ENCODE results near the gene R3HDM2.

Gene R3HDM2

GRCh38 chr12:57467915-57468314, 37.1 kb upstream of the R3HDM2 start:
- Histone ChIP-seq H2AFZ (ENCODE audit: low read depth, low read length) (no peak overlapping the region), H3K27me3 (ENCODE audit: insufficient read depth, low read length, poor library complexity) (no peaks in the 10 kb centered on the region), H3K27ac (ENCODE audit: low read length) (no peak overlapping the region), H3K79me2 (ENCODE audit: insufficient read depth, low read length) (no peaks in the 10 kb centered on the region), H3K36me3 (ENCODE audit: insufficient read depth, low read length) (peaks cover 5% of the 10 kb centered on the region), H3K4me2 (ENCODE audit: insufficient read depth, low read length) (no peak overlapping the region), H3K4me1 (ENCODE audit: insufficient read depth, low read length) (peaks cover 2% of the 10 kb centered on the region), H3K9ac (ENCODE audit: low read depth, low read length) (no peak overlapping the region), H3K9me3 (ENCODE audit: insufficient read depth, low read length, severe bottlenecking) (no peaks in the 10 kb centered on the region), H3K4me3 (ENCODE audit: low read depth in 1 of 2, low read length in 2 of 2) (no peak overlapping the region), H4K20me1 (ENCODE audit: insufficient read depth, low read length) (no peaks in the 10 kb centered on the region)
- ATAC-seq (ENCODE audit: insufficient read depth, low read depth) = no peak
- DNase-seq = no peak
- TF ChIP-seq CTCF (IDR thresholded peaks at IDR 0.05; ENCODE audit: borderline replicate concordance, extremely low read depth, low read length, poor library complexity, severe bottlenecking) (no peak), EZH2 (IDR thresholded peaks at IDR 0.05; ENCODE audit: borderline replicate concordance, low read depth, low read length, severe bottlenecking) (no peak)

- TF ChIP-seq CTCF (IDR thresholded peaks at IDR 0.05; ENCODE audit: borderline replicate concordance, extremely low read depth, low read length, poor library complexity, severe bottlenecking) (no peak), EZH2 (IDR thresholded peaks at IDR 0.05; ENCODE audit: borderline replicate concordance, low read depth, low read length, severe bottlenecking) (no peak)
- Histone ChIP-seq H3K36me3 (ENCODE audit: insufficient read depth, low read length) (peaks cover 5% of the 10 kb centered on the region), H3K27me3 (ENCODE audit: insufficient read depth, low read length, poor library complexity) (no peaks in the 10 kb centered on the region), H3K4me2 (ENCODE audit: insufficient read depth, low read length) (no peak overlapping the region), H4K20me1 (ENCODE audit: insufficient read depth, low read length) (no peaks in the 10 kb centered on the region), H3K9ac (ENCODE audit: low read depth, low read length) (no peak overlapping the region), H3K79me2 (ENCODE audit: insufficient read depth, low read length) (no peaks in the 10 kb centered on the region), H3K27ac (ENCODE audit: low read length) (no peak overlapping the region), H3K4me3 (ENCODE audit: low read depth in 1 of 2, low read length in 2 of 2) (no peak overlapping the region), H2AFZ (ENCODE audit: low read depth, low read length) (no peak overlapping the region), H3K9me3 (ENCODE audit: insufficient read depth, low read length, severe bottlenecking) (no peaks in the 10 kb centered on the region), H3K4me1 (ENCODE audit: insufficient read depth, low read length) (peaks cover 7% of the 10 kb centered on the region)
- DNase-seq = no peak
- ATAC-seq (ENCODE audit: insufficient read depth, low read depth) = no peak
Measured at GRCh38 chr12:57467212-57467874, 36.5 kb upstream of the R3HDM2 start.

GRCh38 chr12:57465747-57466505, 35.1 kb upstream of the R3HDM2 start:
- H3K36me3 ChIP-seq (ENCODE audit: insufficient read depth, low read length) = peaks cover 5% of the 10 kb centered on the region
- H3K9me3 ChIP-seq (ENCODE audit: insufficient read depth, low read length, severe bottlenecking) = no peaks in the 10 kb centered on the region
- H2AFZ ChIP-seq (ENCODE audit: low read depth, low read length) = no peak overlapping the region
- peaks cover 2% of the 10 kb centered on the region for H3K27me3 ChIP-seq (ENCODE audit: insufficient read depth, low read length, poor library complexity)
- H4K20me1 ChIP-seq (ENCODE audit: insufficient read depth, low read length) = no peaks in the 10 kb centered on the region
- no peak overlapping the region for H3K4me2 ChIP-seq (ENCODE audit: insufficient read depth, low read length)
- no peak for DNase-seq
- no peak overlapping the region for H3K27ac ChIP-seq (ENCODE audit: low read length)
- H3K4me1 ChIP-seq (ENCODE audit: insufficient read depth, low read length) = peaks cover 20% of the 10 kb centered on the region
- TF ChIP-seq CTCF (IDR thresholded peaks at IDR 0.05; ENCODE audit: borderline replicate concordance, extremely low read depth, low read length, poor library complexity, severe bottlenecking) = no peak
- TF ChIP-seq EZH2 (IDR thresholded peaks at IDR 0.05; ENCODE audit: borderline replicate concordance, low read depth, low read length, severe bottlenecking) = no peak
- no peak overlapping the region for H3K9ac ChIP-seq (ENCODE audit: low read depth, low read length)
- no peak for ATAC-seq (ENCODE audit: insufficient read depth, low read depth)
- no peaks in the 10 kb centered on the region for H3K79me2 ChIP-seq (ENCODE audit: insufficient read depth, low read length)
- no peak overlapping the region for H3K4me3 ChIP-seq (ENCODE audit: low read depth in 1 of 2, low read length in 2 of 2)
